Measurements from ENCODE around the gene TNN. TPM values are rescaled to one million over a fixed set of nuclear protein-coding genes. Genes with fewer than 3 reads are reported as not detected.

The TNN gene
- total and polyA plus RNA-seq, 9 donors: 3.3 to 9.2 (median 5.5) TPM

DNA sequence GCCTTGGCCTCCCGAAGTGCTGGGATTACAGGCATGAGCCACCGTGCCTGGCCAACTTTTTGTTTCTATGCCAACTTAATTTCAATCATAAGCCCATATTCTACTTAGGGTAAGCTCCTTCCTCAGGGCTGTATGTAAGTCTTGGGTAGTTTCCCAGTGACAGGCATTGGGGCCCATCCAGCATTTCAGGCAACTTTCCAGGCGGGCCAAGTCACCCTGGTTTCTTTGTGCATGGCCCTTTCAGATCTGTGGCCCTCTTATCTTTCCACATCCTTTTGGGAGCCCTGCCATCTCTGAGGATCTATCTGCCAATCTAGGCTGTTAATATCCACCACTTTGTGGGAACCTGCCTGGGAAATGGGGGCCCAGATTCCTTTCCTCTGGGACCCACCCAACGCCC is 58.7 kb downstream of the TNN start:
- Histone ChIP-seq H3K4me1 (ENCODE audit: control insufficient read depth, insufficient read depth, low read length) (peaks cover 11% of the 10 kb centered on the region), H3K9me3 (replicated peaks; ENCODE audit: control insufficient read depth, low read depth, low read length) (no peaks in the 10 kb centered on the region), H3K36me3 (ENCODE audit: control insufficient read depth, insufficient read depth, low read length) (no peaks in the 10 kb centered on the region), H3K27me3 (ENCODE audit: control insufficient read depth, insufficient read depth, low read length) (no peaks in the 10 kb centered on the region), H3K27ac (ENCODE audit: low read length) (no peak overlapping the region), H3K4me3 (ENCODE audit: low read length) (no peak overlapping the region)
- 74% methylated on average over 2 of the region's 4 CpGs for WGBS (ENCODE audit: insufficient coverage)
- no peak for DNase-seq

DNA sequence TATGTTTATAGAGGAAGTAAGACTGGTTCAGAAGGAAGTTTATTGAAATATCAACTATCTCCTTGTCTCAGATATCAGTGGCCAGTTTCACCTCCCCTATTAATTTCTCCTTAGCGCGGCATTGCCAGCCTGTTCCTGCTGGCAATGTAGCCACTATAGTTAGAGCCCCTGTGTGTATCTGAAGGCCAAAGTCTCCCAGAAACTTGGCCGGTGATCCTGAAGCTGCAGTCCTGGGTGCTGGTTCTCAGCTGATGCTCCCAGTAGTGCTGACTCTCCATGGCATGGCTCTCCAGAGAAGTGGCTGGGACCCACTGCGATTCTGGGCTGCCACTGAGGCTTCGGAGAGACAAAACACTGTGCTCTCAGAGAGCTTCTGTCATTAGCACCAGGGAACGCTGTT is 59.9 kb downstream of the TNN start:
- Histone ChIP-seq H3K9me3 (replicated peaks; ENCODE audit: control insufficient read depth, low read depth, low read length) (no peaks in the 10 kb centered on the region), H3K4me3 (ENCODE audit: low read length) (no peak overlapping the region), H3K4me1 (ENCODE audit: control insufficient read depth, insufficient read depth, low read length) (peaks cover 11% of the 10 kb centered on the region), H3K36me3 (ENCODE audit: control insufficient read depth, insufficient read depth, low read length) (no peaks in the 10 kb centered on the region), H3K27me3 (ENCODE audit: control insufficient read depth, insufficient read depth, low read length) (no peaks in the 10 kb centered on the region), H3K27ac (ENCODE audit: low read length) (no peak overlapping the region)
- DNase-seq: no peak
- 93% methylated on average over 6 of the region's 6 CpGs for WGBS (ENCODE audit: insufficient coverage)

DNA sequence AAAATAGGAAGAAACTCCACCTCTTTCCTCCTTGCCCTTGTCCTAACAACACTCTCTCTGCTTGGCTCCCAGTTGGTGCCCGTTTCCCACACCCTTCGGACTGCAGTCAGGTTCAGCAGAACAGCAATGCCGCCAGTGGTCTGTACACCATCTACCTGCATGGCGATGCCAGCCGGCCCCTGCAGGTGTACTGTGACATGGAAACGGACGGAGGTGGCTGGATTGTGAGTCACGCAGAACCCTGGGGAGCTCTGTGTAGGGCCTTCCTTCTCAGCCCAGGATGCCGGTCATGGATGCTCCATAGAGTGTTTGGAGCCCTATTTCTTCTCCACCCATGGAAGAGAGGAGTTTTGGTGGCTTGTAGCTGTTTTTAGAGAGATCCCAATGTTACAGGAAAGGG is 60.9 kb downstream of the TNN start:
- Histone ChIP-seq H3K36me3 (ENCODE audit: control insufficient read depth, insufficient read depth, low read length) (no peaks in the 10 kb centered on the region), H3K9me3 (replicated peaks; ENCODE audit: control insufficient read depth, low read depth, low read length) (no peaks in the 10 kb centered on the region), H3K4me1 (ENCODE audit: control insufficient read depth, insufficient read depth, low read length) (peaks cover 11% of the 10 kb centered on the region), H3K4me3 (ENCODE audit: low read length) (no peak overlapping the region), H3K27ac (ENCODE audit: low read length) (peak overlapping the region; percentile 5), H3K27me3 (ENCODE audit: control insufficient read depth, insufficient read depth, low read length) (no peaks in the 10 kb centered on the region)
- no peak for DNase-seq
- 83% methylated on average over 8 of the region's 9 CpGs for WGBS (ENCODE audit: insufficient coverage)

DNA sequence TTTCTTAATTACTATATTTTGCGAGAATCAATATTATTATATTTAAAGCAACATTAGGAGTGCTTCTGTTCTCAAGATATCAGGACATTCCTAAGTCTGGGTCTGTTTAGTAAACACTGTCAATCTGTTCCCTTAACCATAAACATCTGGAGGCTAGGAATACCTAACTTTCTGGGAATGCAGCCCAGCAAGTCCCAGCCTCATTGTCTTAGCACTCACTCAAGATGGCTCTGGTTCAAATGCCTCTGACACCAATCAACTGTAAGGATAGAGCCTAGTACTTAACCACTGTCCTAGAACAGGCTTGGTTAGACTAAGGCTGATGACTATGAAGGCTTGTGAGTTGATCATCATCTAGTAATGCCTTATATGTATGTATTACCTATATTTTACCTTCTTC is 61.5 kb downstream of the TNN start:
- H3K9me3 ChIP-seq (replicated peaks; ENCODE audit: control insufficient read depth, low read depth, low read length): no peaks in the 10 kb centered on the region
- no CpG with 5 or more reads among the region's 1 CpG for WGBS (ENCODE audit: insufficient coverage)
- H3K27me3 ChIP-seq (ENCODE audit: control insufficient read depth, insufficient read depth, low read length): no peaks in the 10 kb centered on the region
- H3K4me1 ChIP-seq (ENCODE audit: control insufficient read depth, insufficient read depth, low read length): peaks cover 11% of the 10 kb centered on the region
- H3K27ac ChIP-seq (ENCODE audit: low read length): peak overlapping the region; percentile 60
- DNase-seq: peak; percentile 94
- H3K4me3 ChIP-seq (ENCODE audit: low read length): no peak overlapping the region
- H3K36me3 ChIP-seq (ENCODE audit: control insufficient read depth, insufficient read depth, low read length): no peaks in the 10 kb centered on the region

DNA sequence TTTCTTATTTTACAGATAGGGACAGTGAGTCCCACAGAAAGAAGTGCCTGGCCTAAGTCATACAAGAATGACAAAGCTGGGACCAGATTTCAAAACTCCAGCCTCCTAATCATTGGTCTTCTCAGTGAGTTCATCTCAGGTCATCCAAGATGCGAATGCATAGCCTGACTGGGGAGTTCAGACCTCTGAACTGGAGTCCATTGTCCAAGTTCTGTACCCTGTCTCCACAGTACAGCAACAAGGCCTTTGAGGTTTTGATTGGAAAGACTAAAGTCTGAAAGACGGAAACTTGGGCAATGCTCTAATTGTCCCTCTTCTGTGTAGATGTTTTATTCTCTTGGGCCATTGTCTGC is 62.0 kb downstream of the TNN start:
- H3K27me3 ChIP-seq (ENCODE audit: control insufficient read depth, insufficient read depth, low read length): no peaks in the 10 kb centered on the region
- H3K9me3 ChIP-seq (replicated peaks; ENCODE audit: control insufficient read depth, low read depth, low read length): no peaks in the 10 kb centered on the region
- H3K4me1 ChIP-seq (ENCODE audit: control insufficient read depth, insufficient read depth, low read length): peaks cover 11% of the 10 kb centered on the region
- H3K36me3 ChIP-seq (ENCODE audit: control insufficient read depth, insufficient read depth, low read length): no peaks in the 10 kb centered on the region
- peak; percentile 20 for DNase-seq
- H3K4me3 ChIP-seq (ENCODE audit: low read length): no peak overlapping the region
- peak overlapping the region; percentile 60 for H3K27ac ChIP-seq (ENCODE audit: low read length)
- WGBS (ENCODE audit: insufficient coverage): 67% methylated on average over 1 of the region's 2 CpGs

DNA sequence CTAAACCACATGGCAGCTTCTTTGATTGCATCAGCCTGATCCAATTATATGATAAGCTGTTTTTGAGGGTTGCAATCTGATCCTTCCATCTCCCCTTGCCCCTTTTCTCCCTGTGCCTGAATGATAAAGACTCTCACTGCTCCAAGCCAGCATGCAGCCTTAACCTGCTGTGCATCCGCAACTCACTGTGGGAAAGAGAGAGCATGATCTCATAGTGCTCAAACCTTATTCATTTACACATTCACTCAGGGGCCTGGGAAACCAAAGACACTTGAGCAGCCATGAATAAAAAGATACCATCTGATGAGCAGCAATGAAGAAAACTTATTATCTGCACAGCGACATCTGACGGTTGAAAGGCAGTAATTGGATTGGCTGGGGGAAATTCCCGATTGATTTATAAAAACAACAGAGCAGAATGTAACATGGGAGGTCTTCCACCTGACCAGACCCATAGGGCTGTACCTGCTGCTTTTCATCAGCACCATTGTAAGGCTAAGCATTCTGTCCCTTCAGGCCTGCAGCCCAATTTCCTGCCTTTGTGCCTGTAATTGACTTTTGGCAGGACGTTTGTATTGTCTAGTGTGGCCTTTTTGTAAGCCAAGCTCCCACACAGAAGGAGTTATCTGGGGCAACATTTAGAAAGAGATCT is 62.5 kb downstream of the TNN start:
- WGBS (ENCODE audit: insufficient coverage): 83% methylated on average over 1 of the region's 5 CpGs
- H3K27me3 ChIP-seq (ENCODE audit: control insufficient read depth, insufficient read depth, low read length): no peaks in the 10 kb centered on the region
- no peak overlapping the region for H3K4me3 ChIP-seq (ENCODE audit: low read length)
- H3K4me1 ChIP-seq (ENCODE audit: control insufficient read depth, insufficient read depth, low read length): peaks cover 11% of the 10 kb centered on the region
- H3K36me3 ChIP-seq (ENCODE audit: control insufficient read depth, insufficient read depth, low read length): no peaks in the 10 kb centered on the region
- no peaks in the 10 kb centered on the region for H3K9me3 ChIP-seq (replicated peaks; ENCODE audit: control insufficient read depth, low read depth, low read length)
- peak overlapping the region; percentile 60 for H3K27ac ChIP-seq (ENCODE audit: low read length)
- DNase-seq: peak; percentile 54

DNA sequence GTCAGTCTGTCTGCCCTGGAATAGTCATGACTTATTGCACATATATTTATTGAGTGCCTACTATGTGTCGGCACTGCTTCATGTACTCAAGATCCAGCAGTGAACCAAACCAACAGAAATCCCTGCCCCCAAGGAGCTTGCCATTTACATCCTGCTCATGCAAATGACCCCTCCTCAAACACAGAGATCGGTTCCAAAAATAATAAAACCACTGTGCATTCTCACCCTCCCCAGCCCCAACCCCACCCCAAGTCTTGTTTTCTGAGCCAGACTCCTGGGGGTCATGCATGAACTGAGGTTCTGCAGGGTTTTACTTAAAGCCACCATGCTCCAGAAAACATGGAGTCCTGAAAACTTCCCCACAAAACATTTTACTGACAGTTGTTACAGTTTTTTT is 63.0 kb downstream of the TNN start:
- Histone ChIP-seq H3K27ac (ENCODE audit: low read length) (no peak overlapping the region), H3K36me3 (ENCODE audit: control insufficient read depth, insufficient read depth, low read length) (no peaks in the 10 kb centered on the region), H3K27me3 (ENCODE audit: control insufficient read depth, insufficient read depth, low read length) (no peaks in the 10 kb centered on the region), H3K4me3 (ENCODE audit: low read length) (no peak overlapping the region), H3K4me1 (ENCODE audit: control insufficient read depth, insufficient read depth, low read length) (peaks cover 11% of the 10 kb centered on the region), H3K9me3 (replicated peaks; ENCODE audit: control insufficient read depth, low read depth, low read length) (no peaks in the 10 kb centered on the region)
- no peak for DNase-seq
- WGBS (ENCODE audit: insufficient coverage): 43% methylated on average over 1 of the region's 2 CpGs

DNA sequence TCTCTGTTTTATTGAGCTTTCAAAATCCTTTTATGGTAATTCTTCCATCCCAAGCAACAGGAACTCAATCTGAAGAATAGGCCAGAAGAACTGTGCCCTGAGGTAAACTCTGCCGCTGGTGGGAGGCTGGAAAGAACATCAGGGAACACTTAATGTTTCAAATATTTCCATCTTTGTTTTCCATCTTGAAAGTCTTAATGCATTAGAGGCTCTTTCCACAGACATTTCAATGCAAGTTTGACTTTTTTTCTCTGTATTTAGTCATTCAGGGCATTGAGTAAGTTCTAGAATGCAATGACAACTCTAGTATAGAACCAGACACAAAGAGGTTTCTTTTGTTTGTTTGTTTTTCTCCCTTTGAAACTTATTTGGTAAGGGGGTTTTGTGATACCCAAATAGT is 63.5 kb downstream of the TNN start:
- H3K4me1 ChIP-seq (ENCODE audit: control insufficient read depth, insufficient read depth, low read length): peaks cover 11% of the 10 kb centered on the region
- no peak overlapping the region for H3K4me3 ChIP-seq (ENCODE audit: low read length)
- no peak overlapping the region for H3K27ac ChIP-seq (ENCODE audit: low read length)
- no peaks in the 10 kb centered on the region for H3K9me3 ChIP-seq (replicated peaks; ENCODE audit: control insufficient read depth, low read depth, low read length)
- H3K27me3 ChIP-seq (ENCODE audit: control insufficient read depth, insufficient read depth, low read length): no peaks in the 10 kb centered on the region
- H3K36me3 ChIP-seq (ENCODE audit: control insufficient read depth, insufficient read depth, low read length): no peaks in the 10 kb centered on the region
- peak; percentile 54 for DNase-seq
- WGBS (ENCODE audit: insufficient coverage): no CpG with 5 or more reads among the region's 1 CpG

DNA sequence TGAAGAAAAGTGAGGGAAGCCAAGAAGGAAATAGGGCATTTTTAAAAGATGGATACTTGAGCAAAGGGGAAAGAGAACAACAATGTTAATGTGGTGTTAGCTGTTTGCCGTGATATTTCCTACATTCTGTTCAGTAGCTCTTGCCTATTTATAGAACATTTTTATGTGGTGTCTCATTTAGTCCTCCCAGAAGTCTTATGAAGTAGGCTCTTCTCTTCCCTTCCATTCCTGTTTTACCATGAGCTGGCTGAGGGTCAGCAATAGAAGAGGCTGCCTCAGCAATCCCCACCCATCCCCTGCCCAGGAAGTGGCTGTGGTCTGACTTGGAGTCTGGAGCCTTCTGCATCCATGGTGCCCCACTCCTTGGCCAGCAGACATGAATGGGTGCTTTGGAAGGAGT is 64.8 kb downstream of the TNN start:
- H3K4me1 ChIP-seq (ENCODE audit: control insufficient read depth, insufficient read depth, low read length): peaks cover 11% of the 10 kb centered on the region
- no peak overlapping the region for H3K27ac ChIP-seq (ENCODE audit: low read length)
- no peaks in the 10 kb centered on the region for H3K9me3 ChIP-seq (replicated peaks; ENCODE audit: control insufficient read depth, low read depth, low read length)
- no peaks in the 10 kb centered on the region for H3K27me3 ChIP-seq (ENCODE audit: control insufficient read depth, insufficient read depth, low read length)
- no peak overlapping the region for H3K4me3 ChIP-seq (ENCODE audit: low read length)
- H3K36me3 ChIP-seq (ENCODE audit: control insufficient read depth, insufficient read depth, low read length): no peaks in the 10 kb centered on the region
- WGBS (ENCODE audit: insufficient coverage): no CpG with 5 or more reads among the region's 1 CpG
- DNase-seq: no peak

DNA sequence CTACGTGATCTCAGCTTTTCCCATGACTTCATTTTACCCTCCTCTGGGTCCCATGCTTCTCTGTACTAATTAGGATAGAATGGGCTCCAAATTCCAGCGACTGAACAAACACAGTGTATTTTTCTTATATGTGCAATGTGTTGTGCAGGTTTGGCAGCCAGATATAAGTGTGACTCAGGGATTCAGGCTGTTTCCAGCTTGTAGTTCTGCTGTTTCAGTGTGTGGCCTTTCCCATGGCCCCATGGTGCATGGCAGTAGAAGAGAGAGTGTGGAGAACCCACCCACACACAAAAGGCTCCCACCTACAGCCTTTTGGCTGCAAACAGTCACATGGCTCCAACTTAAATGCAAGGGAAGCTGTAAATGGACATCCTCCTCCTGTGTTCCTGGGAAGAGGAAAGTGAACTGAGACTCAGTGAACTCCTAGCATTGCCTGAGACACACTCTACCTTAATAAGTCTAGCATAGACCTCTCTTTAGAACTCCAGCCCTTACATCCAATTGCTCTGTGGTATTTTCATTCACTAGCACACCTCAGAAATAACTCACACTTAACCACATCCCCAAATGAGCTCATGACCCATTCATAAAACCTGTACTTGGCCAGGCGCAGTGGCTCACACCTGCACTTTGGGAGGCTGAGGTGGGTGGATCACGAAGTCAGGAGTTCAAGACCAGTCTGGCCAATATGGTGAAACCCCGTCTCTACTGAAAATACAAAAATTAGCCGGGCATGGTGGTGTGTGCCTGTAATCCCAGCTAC is 66.2 kb downstream of the TNN start:
- H3K27ac ChIP-seq (ENCODE audit: low read length): no peak overlapping the region
- H3K36me3 ChIP-seq (ENCODE audit: control insufficient read depth, insufficient read depth, low read length): no peaks in the 10 kb centered on the region
- DNase-seq: no peak
- H3K4me3 ChIP-seq (ENCODE audit: low read length): no peak overlapping the region
- H3K27me3 ChIP-seq (ENCODE audit: control insufficient read depth, insufficient read depth, low read length): no peaks in the 10 kb centered on the region
- H3K4me1 ChIP-seq (ENCODE audit: control insufficient read depth, insufficient read depth, low read length): peaks cover 8% of the 10 kb centered on the region
- 97% methylated on average over 3 of the region's 6 CpGs for WGBS (ENCODE audit: insufficient coverage)
- no peaks in the 10 kb centered on the region for H3K9me3 ChIP-seq (replicated peaks; ENCODE audit: control insufficient read depth, low read depth, low read length)
